ENCODE results near the gene NTHL1. TPM values are rescaled to one million over a fixed set of nuclear protein-coding genes. Genes with fewer than 3 reads are reported as not detected.

Gene NTHL1
- total RNA-seq, 1 experiment from 2014 or later = 52.0 TPM

DNA sequence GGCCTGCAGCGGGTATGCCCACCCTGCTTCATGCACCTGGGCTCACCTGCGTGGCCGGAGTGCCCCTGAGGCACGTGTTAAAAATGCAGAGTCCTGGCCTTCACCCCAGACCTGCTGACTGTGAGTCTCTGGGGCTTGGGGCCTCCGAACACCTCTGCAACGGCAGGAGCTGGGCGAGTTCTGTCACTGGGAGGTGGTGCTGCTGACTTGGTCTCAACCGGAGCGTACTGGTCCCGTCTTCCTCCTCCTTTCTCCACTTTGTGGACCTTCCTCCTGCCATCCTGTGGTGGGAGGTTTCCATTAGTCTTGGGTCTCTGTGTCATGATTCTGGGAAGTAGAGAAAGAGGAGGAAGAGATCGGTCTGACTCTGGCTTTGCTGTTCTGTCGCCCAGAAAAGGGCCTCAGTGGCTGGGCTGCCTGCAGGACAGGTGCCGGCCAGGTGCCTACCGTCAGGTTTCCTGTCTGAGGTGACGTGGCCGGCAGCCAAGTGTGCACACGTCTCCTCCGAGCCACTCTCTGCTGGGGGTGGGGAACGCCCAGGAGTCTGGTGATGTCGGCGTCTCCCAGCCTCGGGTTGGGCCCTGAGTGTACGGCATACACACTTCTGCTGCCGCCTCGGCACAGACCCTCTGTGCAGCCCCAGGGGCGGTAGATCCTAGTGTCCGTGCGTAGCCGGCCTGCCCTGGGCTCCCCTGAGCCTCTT lies 7.1 kb upstream of the NTHL1 start:
- H3K14ac ChIP-seq (ENCODE audit: insufficient read depth, low read length) = no peak overlapping the region
- Mint-ChIP-seq H3K4me3 (no peak overlapping the region), H3K27me3 (ENCODE audit: low read depth) (no peaks in the 10 kb centered on the region), H3K36me3 (ENCODE audit: insufficient read depth in 1 of 3, low read depth in 3 of 3) (peaks cover 6 to 42% (median 40%) of the 10 kb centered on the region in 3 experiments; a peak in 6 of 7 replicates), H3K9me3 (no peaks in the 10 kb centered on the region), H3K27ac (no peak overlapping the region), H3K4me1 (no peaks in the 10 kb centered on the region)
- no peak overlapping the region for H3T11ph ChIP-seq (ENCODE audit: low read length)
- H4K91ac ChIP-seq (ENCODE audit: insufficient read length, low read depth, low read length) = no peak overlapping the region
- H3K4ac ChIP-seq (ENCODE audit: low read depth, low read length) = no peak overlapping the region
- H3K56ac ChIP-seq (ENCODE audit: insufficient read length, low read depth, low read length) = no peak overlapping the region
- no peak overlapping the region for H4K5ac ChIP-seq (ENCODE audit: insufficient read length, low read depth, low read length)
- no peak overlapping the region for H2AK5ac ChIP-seq (ENCODE audit: insufficient read length, low read length)
- no peaks in the 10 kb centered on the region for H3K9me3 ChIP-seq (ENCODE audit: control insufficient read depth, low read depth, low read length)
- H2BK120ac ChIP-seq (ENCODE audit: low read depth, low read length, poor library complexity, severe bottlenecking) = no peak overlapping the region
- H2BK5ac ChIP-seq (ENCODE audit: insufficient read length, low read length) = no peak overlapping the region
- H3K23ac ChIP-seq (ENCODE audit: insufficient read length, low read depth, low read length) = no peak overlapping the region
- no peak overlapping the region for H2BK15ac ChIP-seq (ENCODE audit: low read depth, low read length)
- no peak overlapping the region for H2BK12ac ChIP-seq (ENCODE audit: insufficient read length, low read depth, low read length)
- H2BK20ac ChIP-seq (ENCODE audit: low read depth, low read length, poor library complexity, severe bottlenecking) = no peak overlapping the region
- peaks cover 2% of the 10 kb centered on the region for H4K20me1 ChIP-seq (ENCODE audit: control insufficient read depth, insufficient read depth, insufficient read length)
- WGBS (ENCODE audit: extremely low coverage, insufficient read length, low lambda C conversion rate) = no CpG with 5 or more reads among the region's 29 CpGs
- H3K79me2 ChIP-seq (ENCODE audit: insufficient read depth, low read length) = no peaks in the 10 kb centered on the region
- no peak overlapping the region for H4K8ac ChIP-seq (replicated peaks; ENCODE audit: insufficient read length, low read depth, low read length)
- H3K4me1 ChIP-seq (ENCODE audit: insufficient read depth, low read length) = no peaks in the 10 kb centered on the region
- H3K18ac ChIP-seq (ENCODE audit: insufficient read length, low read depth, low read length) = no peak overlapping the region
- TF ChIP-seq, protein P1, sequence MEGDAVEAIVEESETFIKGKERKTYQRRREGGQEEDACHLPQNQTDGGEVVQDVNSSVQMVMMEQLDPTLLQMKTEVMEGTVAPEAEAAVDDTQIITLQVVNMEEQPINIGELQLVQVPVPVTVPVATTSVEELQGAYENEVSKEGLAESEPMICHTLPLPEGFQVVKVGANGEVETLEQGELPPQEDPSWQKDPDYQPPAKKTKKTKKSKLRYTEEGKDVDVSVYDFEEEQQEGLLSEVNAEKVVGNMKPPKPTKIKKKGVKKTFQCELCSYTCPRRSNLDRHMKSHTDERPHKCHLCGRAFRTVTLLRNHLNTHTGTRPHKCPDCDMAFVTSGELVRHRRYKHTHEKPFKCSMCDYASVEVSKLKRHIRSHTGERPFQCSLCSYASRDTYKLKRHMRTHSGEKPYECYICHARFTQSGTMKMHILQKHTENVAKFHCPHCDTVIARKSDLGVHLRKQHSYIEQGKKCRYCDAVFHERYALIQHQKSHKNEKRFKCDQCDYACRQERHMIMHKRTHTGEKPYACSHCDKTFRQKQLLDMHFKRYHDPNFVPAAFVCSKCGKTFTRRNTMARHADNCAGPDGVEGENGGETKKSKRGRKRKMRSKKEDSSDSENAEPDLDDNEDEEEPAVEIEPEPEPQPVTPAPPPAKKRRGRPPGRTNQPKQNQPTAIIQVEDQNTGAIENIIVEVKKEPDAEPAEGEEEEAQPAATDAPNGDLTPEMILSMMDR (conservative IDR thresholded peaks at IDR 0.05) = no peak
- no peak for DNase-seq
- no peaks in the 10 kb centered on the region for H3K27me3 ChIP-seq (ENCODE audit: insufficient read depth, low read length)
- H2AFZ ChIP-seq (ENCODE audit: low read length) = no peak overlapping the region
- H3K4me2 ChIP-seq (ENCODE audit: insufficient read depth, insufficient read length, low read length) = no peak overlapping the region
- H3K9ac ChIP-seq (ENCODE audit: extremely low read depth, insufficient read length, low read length) = no peak overlapping the region
- no peaks in the 10 kb centered on the region for H3K79me1 ChIP-seq (ENCODE audit: insufficient read depth, low read depth, low read length, poor library complexity, severe bottlenecking)
- H3K23me2 ChIP-seq (ENCODE audit: insufficient read length, low read depth, low read length, poor library complexity, severe bottlenecking) = no peaks in the 10 kb centered on the region
- H3K27ac ChIP-seq (ENCODE audit: insufficient read length, low read depth, low read length) = no peak overlapping the region
